SKM-1 (cell line): ENCODE measurements around the gene TMEM63C.
"Not testable (repeated sequence)": the region's sequence is repeated elsewhere in the genome, so short reads cannot be mapped to it uniquely, and the experiment has no call there.

Source experiments
- DNase-seq: peaks from one replicate; lab custom pipeline; 2025; ENCODE audit not compliant: unreplicated experiment; lab: John Stamatoyannopoulos, UW

The TMEM63C gene

DNA sequence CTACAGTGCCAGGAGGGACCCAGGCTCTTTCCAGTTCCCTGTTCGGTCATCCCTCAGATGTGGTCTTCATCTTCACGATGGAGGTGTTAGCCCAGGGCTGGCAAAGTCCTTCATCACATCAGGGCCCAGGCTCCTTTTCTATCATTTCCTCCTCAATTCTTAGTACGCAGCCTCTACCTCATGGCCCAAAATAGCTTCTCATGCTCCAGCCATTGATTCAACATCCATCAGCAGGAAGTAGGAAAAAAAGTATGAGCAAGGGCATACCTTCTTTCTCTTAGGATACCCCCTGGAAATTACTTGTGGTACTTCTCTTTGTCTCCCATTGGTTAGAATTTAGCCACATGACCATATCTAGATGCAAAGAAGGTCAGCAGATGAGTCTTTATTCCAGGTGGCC is 27.8 kb upstream of the TMEM63C start:
- no peak for DNase-seq

DNA sequence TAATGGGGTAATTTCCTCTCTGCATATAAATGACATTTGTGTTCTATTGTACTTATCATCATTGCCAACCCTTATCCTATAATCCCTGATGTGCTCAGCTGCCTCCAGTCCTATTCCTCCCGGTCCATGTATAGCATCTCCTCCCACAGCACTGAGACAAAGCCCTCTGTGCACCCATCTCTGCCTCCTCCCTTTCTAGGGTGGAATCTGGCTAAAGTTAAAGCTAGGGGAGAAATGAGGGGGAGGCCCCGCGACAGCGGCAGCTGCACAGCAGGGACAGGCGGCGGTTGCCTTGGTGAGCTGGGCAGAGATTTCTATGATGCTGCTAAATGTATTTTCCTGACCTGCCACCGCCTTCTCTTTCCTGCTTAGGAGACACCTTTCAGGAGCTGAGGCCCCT is 27.2 kb upstream of the TMEM63C start:
- DNase-seq: no peak

DNA sequence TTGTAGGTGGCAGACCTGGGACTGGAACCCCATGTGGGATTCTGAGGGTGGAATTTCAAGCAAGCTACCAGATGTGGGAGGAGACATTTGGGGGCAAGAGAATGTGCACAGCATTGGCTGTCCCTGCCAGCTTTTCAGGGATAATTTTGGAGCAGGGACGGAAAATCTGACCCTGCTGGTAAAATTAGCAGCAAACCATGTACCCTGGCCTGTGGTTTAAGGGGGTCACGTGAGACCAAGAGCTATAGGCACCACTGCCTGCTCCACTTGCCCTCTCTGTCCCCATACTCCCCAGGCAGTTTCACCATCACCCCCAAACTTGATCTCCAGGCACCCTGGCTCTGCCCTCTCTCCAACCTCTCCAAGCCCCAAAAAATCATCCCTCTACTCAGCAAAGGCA is 26.5 kb upstream of the TMEM63C start:
- no peak for DNase-seq

DNA sequence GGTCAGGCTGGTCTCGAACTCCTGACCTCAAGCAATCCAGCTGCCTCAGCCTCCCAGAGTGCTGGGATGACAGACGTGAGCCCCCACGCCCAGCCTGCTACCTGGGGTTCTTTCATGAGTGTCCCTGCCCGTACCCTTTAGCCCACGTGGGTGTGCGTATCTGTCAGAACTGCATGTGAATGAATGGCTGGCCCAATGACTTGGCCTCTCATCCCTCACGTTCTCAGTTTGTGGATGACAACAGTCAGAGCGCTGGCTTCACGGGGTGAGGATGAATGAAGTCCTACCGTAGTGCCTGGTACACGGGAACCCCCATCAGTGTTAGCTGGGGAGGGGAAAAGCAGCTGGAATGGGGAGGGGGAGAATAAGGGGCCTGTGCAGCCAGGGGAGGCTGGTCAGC is 23.9 kb upstream of the TMEM63C start:
- DNase-seq: no peak

DNA sequence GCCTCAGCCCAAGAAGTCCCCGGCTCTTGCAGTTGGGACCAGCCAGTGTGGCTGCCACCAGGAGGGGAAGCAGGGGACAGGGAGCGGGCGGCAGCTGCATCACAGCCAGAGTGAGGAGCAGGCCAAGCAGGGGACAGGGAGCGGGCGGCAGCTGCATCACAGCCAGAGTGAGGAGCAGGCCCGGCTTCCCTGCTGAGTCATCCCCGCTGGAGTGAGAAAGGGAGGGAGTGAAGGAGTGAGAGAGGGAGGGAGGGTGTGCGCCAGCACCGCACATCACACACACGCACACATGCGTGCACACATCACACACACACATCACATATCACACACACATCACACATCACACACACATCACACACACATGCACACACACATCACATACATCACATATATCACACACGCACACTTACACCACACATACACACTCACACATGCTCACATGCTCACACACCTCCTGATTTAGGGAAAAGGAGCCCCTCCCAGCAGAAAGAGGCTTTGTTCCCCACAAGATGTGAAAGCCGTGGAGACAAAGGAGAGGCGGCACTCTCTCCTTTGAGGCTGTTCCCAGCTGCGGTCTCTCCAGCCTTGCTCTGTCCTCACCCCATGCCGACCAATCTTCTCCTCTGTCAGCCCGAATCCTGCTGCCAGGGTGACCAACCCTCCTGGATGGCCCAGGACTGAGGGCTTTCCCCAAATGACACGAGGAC is 23.3 kb upstream of the TMEM63C start:
- DNase-seq: no peak

DNA sequence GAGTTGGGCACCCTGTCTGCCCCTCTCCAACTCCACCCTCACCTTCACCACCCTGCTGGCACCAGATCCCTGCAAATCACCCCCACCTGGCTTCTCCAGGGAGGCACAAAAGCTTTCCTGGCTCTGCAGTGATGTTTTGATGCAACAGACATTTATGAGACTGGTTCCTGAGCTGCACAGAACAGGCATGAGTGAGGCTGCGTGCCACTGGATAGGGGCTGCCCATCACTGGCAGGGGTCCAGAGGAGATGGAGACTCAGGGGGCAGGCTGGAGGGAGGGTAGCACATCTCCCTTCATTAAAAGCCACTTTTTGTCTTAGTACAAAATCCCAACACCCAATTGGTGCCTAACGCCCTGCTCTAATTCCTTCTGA is 22.7 kb upstream of the TMEM63C start:
- DNase-seq: no peak

DNA sequence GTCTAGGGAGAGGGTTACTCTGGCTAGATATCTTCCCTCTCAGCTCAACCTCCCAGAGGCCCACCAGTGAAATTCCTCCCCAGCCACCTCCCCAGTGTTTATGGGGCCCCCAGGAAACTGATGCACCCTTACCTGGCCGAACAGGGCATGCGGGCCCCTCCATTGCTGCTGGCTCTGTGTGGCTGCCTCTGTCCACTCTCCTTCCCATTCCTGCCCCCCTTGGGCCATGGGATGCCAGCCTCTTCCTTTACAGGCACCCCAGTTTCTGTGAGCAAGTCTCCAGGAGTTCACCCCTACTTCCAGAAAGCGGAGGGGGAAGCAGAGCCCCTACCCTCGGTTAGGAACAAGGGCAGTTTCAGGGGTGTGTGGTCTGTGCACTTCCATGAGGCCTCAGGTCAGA is 20.6 kb upstream of the TMEM63C start:
- no peak for DNase-seq

DNA sequence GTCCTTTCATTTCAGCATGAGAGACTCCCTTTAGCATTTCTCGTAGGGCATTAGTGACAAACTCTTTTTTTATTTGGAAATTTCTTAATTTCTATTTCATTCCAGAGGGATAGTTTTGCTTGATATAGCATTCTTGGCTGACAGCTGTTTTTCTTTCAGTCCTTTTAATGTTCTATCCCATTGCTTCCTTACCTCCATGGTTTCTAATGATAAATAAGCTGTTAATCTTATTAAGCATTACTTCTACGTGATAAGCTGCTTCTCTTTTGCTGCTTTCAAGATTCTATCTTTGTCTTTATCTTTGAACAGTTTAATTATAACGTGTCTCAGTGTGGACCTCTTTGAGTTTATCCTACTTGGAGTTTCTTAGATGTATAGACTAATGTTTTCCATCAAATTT is 11.6 kb upstream of the TMEM63C start:
- no peak for DNase-seq

DNA sequence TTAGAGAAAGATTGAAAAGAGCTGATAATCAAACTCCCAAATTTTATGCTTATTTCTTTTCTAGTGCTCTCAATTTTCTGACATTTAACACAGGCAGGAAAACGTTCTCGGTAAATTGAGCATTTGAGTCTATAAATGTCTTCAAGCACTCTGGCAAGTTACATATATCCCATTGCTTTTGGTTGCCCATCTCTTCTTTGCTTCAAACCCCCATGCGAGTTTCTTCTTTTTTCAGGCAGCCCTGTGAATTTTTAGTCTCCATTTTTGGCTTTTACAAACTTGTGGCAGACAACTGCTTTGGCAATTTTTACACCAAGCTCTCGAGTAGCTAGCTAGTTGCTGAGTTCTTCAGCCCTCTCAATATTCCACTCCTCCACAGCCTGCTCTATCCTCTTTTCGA is 8.7 kb upstream of the TMEM63C start:
- DNase-seq: no peak

DNA sequence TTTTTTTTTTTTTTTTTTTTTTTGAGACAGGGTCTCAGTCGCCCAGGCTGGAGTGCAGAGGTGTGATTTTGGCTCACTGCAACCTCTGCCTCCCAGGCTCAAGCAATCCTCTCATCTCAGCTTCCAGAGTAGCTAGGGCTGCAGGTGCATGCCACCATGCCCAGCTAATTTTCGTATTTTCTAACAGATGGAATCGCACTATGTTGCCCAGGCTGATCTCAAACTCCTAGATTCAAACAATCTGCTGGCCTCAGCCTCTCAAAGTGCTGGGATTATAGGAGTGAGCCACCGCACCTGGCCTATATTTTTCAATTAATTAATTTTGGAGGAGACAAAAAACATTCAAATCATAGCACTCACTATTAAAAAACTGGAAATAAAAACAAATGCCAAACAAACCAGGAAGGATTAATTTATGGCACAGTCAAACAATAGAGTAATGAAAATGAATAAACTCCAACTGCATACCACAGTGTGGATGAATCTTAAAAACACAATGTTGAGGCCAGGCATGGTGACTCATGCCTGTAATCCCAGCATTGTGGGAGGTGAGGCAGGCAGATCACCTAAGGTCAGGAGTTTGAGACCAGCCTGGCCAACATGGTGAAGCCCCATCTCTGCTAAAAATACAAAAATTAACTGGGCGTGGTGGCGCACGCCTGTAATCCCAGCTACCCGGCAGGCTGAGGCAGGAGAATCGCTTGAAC is 7.5 kb upstream of the TMEM63C start:
- not testable (repeated sequence) for DNase-seq

DNA sequence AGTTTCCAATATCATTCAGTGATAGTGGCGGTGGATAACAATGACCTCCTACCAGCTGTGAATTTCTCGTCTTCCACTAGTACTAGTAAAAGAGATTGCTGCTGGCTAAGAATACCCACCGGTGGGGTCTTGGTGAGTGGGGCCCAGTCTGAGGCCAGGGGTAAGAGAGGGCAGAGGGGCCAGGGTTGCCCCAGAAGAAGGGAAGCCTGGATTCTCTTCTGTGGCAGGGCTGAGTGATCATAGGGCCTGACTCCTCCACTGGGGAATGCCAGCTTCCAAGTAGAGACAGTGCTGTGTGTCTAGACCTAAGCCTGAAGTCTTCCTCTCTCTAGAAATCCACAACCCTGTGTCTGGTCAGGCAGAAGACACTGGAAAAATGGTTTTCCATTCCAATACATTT is 5.8 kb upstream of the TMEM63C start:
- DNase-seq: no peak

DNA sequence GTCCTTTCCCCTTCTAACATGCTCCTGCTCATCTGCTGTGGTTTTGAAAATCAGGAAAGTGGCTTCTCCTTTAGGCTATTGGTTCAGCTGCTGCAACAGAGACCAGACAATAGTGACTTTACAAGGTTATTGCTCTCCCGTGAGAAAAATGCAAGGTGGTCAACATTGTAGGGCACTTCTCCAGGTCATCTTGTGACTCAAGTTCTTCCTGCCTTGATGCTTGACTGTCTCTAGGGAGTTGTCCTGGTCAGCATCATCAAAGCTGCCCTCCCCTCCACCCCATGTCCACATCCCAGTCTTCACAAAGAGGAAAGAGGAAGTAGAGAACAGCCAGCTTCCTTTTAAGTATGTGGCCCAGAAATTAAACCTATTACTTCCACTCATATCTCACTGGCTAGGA is 3.9 kb upstream of the TMEM63C start:
- no peak for DNase-seq

DNA sequence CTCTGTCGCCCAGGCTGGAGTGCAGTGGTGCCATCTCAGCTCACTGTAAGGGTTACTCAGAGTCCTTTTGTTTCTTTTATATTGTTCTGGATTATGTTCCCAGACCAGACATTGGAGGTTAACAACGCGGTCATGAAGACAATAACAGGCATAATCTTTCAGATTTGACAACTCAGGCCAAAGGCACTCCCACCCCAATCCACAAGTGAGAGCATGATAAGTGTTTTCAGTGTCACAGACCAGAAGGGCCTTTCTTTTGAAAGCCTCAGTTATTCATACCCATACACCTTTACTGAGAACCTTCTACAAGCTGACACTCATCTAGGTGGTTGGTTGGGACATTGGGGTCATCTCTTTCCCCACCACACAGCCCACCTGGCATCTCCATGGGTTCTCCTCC is 2.9 kb upstream of the TMEM63C start:
- DNase-seq: no peak

DNA sequence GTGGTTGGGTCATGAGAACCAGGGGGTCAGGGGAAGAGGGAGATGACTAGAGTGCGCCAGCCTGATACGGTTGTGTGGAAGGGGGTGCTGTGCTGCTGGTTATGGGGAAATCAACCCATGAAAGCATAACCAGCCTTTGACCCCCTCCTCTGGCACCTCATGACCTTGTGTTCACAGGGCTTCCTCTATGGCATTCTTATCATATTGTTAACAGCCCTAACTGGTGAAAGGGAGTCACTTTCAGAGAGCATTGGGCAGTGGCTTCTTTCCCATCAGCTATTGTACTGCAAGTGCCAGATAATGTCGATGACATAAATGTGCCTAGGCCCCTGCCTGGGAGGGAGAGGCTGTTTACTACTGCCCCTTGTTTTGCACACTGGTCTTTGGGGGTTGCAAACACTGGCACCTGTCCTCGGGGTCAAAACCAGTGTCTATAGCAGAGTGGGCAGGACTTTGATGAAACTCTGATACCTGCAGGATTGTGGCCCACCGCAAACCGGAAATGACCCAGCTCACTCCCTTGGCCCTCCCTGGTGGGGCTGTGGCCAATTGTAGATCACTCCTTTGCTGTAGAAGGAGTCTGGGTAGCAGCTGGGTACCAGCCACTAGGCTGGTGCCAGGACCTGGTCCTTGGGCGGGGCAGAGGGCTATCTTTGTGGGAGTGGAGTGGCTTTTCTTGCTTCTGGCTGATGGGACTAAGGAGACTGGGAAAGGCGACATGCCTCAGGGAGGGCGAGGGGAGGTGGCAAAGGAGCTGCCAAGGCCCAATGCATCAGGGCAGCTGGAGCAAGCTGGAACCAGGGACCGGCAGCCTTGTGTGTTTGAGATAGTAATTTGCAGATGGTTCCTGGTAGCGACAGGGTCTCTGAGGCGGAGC is 634 bp upstream of the TMEM63C start:
- DNase-seq: no peak

DNA sequence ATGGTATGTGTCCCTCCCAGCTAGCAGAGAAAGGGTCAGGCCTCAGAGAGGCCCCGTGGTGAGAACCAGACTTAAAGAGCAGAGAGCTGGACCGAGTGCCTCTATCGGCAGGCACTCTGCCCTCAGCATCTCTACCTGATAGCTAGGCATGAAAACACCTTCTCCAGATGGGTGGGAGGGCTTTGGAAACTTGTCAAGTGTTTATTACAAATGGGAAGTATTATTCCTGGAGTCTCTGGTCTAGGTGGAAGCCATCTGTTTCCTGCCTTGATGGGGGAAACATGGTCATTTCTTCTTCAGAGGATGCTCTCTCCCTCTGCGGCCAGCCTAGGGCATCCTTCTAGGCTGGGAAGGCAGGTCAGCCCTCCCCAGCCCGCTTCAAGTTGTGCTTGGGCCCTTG is 2.3 kb downstream of the TMEM63C start:
- DNase-seq: no peak

DNA sequence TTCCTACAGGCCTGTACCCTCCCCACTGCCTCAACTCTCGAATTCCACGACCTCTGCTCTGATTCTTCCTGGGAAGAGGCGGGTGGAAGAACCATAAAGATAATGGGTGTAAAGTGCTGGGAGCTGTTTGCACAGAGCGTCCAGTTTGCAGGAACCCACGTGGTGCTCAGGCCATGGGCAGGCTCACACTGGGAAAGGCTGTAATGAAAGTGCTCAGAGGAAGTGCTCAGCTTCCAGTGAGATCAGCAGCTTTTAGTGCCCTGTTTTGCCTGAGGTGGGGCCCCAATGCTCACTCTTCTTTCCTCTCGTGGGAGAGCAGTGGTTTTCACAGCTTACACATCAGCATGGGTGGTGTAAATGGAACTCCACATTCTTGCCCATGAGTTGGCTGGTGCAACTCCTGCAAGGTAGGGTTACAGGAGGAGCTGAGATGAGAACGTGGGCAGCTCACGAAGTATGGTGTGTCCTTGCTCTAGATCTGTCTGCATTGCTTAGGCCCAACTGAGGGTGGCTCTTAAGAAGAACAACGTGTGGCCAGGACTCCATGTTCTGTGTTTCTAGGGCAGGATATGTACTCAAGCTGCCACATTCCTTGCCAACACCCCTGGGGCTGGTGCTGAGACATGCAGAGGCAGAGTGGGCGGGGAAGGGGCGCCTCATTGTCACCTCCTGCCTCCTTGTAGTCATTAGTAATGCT is 2.9 kb downstream of the TMEM63C start:
- no peak for DNase-seq

DNA sequence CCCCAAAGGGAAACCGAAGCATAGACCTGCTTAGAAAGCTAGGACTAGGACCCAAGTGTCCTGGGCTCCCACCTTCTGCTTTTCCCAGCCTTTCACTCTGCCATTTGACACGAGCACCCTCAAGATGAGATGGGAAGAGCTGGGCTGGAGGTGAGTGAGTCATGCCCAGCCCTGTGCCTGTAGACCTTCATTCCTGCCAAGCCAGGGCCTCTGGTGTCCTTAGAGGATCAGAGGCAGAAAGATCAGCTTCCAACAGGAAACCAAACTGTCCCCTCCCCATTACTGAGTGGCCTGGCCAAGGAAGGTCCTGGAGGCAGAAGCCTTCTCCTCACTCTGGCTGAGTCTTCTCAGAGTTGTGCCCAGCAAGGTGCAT is 3.5 kb downstream of the TMEM63C start:
- no peak for DNase-seq

DNA sequence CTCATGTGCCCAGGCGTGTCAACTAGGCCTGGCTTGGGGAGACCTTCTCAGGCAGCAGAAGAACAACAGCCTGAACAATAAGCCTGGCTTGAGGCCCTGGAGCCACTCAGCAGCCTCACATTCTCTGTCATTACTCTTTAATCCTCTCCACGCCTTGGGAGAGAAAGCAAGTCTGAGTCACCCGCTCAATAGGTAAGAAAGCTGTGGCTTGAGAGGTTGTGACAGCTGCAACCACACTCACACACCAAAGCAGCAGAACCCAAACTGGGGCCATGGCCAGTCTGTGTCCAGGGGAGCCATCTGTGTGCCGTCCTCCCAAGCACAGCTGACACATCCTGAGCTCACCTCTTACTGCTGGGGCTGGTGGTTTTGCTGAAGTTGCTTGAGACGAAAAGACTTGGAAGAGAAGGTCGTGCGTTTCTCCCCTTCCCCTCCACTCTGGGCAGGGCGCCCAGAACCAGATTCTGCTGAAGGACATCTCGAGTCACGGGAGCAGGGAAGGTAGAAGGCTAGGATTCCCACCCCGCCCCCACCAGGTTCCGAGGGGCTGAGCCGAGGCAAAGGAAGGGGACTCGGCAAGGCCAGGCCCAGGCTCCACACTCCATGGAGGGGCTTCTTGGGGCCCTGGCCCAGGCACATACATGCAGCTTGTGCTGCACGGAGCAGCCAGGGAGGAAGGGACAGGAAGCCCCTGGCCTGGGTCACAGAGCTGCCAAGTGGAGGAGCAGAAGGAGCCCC is 5.5 kb downstream of the TMEM63C start:
- no peak for DNase-seq

DNA sequence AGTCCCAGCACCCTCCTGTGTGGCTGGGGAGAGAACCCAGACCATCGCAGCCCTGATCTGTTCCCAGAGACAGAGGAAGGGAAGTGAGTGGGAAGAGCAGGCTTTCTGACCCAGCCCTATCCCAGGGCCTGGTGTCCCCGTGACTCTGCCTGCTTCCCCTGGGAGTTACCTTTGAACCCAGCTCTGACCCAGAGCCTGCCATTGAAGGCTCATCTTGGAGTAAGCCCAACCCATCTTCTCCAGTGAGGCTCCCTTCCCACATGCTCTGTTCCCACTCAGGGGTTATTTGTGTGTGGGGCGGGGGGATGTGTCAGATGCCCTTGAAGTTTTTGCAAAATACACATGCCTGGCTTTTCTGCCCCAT is 6.0 kb downstream of the TMEM63C start:
- no peak for DNase-seq

DNA sequence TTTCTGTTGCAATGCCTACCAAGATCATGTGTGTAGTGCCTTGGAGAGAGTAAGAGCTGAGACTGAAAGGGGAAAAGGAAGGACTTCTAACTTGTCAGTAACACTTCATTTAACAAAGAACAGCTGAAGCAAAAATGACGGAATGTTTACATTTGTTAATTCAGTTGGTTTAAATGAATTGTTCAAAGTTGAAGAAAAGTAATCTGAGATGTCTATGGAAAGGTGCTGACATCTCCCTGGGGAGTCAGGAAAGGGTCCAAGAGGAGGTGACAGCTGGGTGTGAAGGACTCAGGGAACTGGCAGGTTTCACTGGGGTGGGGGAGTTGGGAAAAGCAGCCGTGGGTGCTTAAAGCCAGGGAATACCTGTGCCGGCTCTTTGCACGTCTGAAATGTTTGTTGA is 7.9 kb downstream of the TMEM63C start:
- no peak for DNase-seq

DNA sequence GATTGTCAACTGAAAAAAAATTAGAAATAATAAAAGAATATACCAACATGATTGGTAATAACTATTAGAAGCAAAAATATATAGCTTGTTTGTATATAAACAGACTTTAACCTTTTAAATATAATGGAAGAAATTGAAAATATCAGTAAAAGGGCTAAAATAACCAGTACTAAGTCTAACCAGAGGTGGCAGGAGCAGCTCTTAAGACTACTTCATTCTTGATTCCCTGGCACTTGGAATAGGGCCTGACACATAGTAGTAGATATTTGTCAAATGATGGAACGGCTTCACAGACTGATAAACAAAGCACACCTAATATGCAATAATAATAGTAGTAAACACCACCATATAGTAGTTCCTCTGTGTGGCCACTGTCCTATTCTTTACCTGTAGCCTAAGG is 9.4 kb downstream of the TMEM63C start:
- no peak for DNase-seq
